Endothelial cell of umbilical vein (primary cell): Measurements from ENCODE around the gene AGA. TPM values are rescaled to one million over a fixed set of nuclear protein-coding genes. Genes with fewer than 3 reads are reported as not detected.

Experiments
- BruUV-seq: library from RNA; stranded (reverse); fragments of 400-500 nt; replicated peaks from 2 replicates; lab custom pipeline; 2021; lab: Mats Ljungman, UMichigan
- CTCF ChIA-PET: fragments of 300-600, 350-600 bp; sonication (Branson Sonifier 250); formaldehyde crosslinking; loops from one replicate; lab custom pipeline; 2021; ENCODE audit warnings: antibody characterized with exemption, inconsistent platforms; lab: Charles Lee
- POLR2A ChIA-PET: fragments of 300-600, 350-600 bp; sonication (Branson Sonifier 250); formaldehyde crosslinking; loops from one replicate; lab custom pipeline; 2021; ENCODE audit warnings: antibody characterized with exemption, inconsistent platforms; lab: Charles Lee
- DNase-seq: peaks from one replicate; pipeline ENCODE4 v3.0.0-alpha.2; 2011; ENCODE audit warnings: low read depth, low spot score
- FAIRE-seq: peaks from 2 replicates; lab custom pipeline; 2011; peaks lifted over from hg19 to GRCh38; lab: Jason Lieb, UNC
- H2AFZ ChIP-seq: 2 replicates; pipeline ENCODE4 v1.6.0; 2012; ENCODE audit warnings: low read depth, low read length, control low read depth, inconsistent platforms
- H3K27ac ChIP-seq: 2 replicates; pipeline ENCODE4 v1.5.1; 2011; ENCODE audit warnings: low read depth, mild to moderate bottlenecking, control low read depth, low read length, moderate library complexity; ENCODE audit not compliant: insufficient read depth
- H3K27me3 ChIP-seq, 2 experiments: 2 replicates each; pipeline versions ENCODE4 v1.6.0 to v1.6.1; 2011; ENCODE audit warnings: low read length in 2 of 2, mixed read lengths in 1 of 2; ENCODE audit not compliant: control insufficient read depth in 2 of 2, insufficient read depth in 2 of 2
- H3K36me3 ChIP-seq, 2 experiments: 2 replicates in 1 of 2; 3 replicates in 1 of 2; pipeline ENCODE4 v1.5.1; 2011; ENCODE audit warnings: low read length in 2 of 2, mild to moderate bottlenecking in 1 of 2, moderate library complexity in 1 of 2; ENCODE audit not compliant: control insufficient read depth in 2 of 2, insufficient read depth in 2 of 2; ENCODE audit errors: extremely low read depth in 1 of 2
- H3K4me1 ChIP-seq: 3 replicates; pipeline ENCODE4 v1.5.1; 2011; ENCODE audit warnings: mild to moderate bottlenecking, low read length; ENCODE audit not compliant: control insufficient read depth, insufficient read depth; ENCODE audit errors: extremely low read depth
- H3K4me2 ChIP-seq: 2 replicates; pipeline ENCODE4 v1.6.1; 2011; ENCODE audit warnings: low read length, control low read depth, mixed read lengths; ENCODE audit not compliant: insufficient read depth
- H3K4me3 ChIP-seq, 3 experiments: fragments of 200-600 bp in 1 of 3; sonication (generic), shearing (Covaris generic) in 1 of 3; replicated peaks in 1 of 3; 2 replicates each; pipeline ENCODE4 v1.5.1; 2011 to 2016; ENCODE audit warnings: control low read depth in 3 of 3, low read length in 3 of 3, mild to moderate bottlenecking in 2 of 3, inconsistent platforms in 1 of 3, low read depth in 1 of 3, moderate library complexity in 1 of 3; ENCODE audit not compliant: insufficient read depth in 1 of 3
- H3K79me2 ChIP-seq: 2 replicates; pipeline ENCODE4 v1.6.0; 2012; ENCODE audit warnings: low read length, inconsistent platforms; ENCODE audit not compliant: control insufficient read depth, insufficient read depth
- H3K9ac ChIP-seq: replicated peaks from 2 replicates; pipeline ENCODE3; 2011; ENCODE audit warnings: low read length, control low read depth; ENCODE audit not compliant: insufficient read depth; ENCODE audit errors: extremely low read depth
- H3K9me1 ChIP-seq: replicated peaks from 3 replicates; pipeline ENCODE4 v1.6.0; 2011; ENCODE audit warnings: mild to moderate bottlenecking, low read length; ENCODE audit not compliant: control insufficient read depth, insufficient read depth; ENCODE audit errors: extremely low read depth
- H3K9me3 ChIP-seq: replicated peaks from 2 replicates; pipeline ENCODE4 v1.5.1; 2012; ENCODE audit warnings: low read length, inconsistent platforms; ENCODE audit not compliant: control insufficient read depth, insufficient read depth
- H4K20me1 ChIP-seq: replicated peaks from 2 replicates; pipeline ENCODE3; 2011; ENCODE audit warnings: mild to moderate bottlenecking, low read length; ENCODE audit not compliant: control insufficient read depth, insufficient read depth; ENCODE audit errors: extremely low read depth
- CTCF ChIP-seq, 2 donors: IDR thresholded peaks; 1 replicate in 1 of 2; 2 replicates in 1 of 2; pipeline ENCODE4 v1.5.1; 2011; ENCODE audit warnings: low read length in 2 of 2, mild to moderate bottlenecking in 2 of 2, moderate library complexity in 2 of 2, control low read depth in 1 of 2, inconsistent platforms in 1 of 2, low read depth in 1 of 2; ENCODE audit not compliant: insufficient read depth in 1 of 2; ENCODE audit errors: extremely low read depth in 1 of 2
- EZH2 ChIP-seq: IDR thresholded peaks from 2 replicates; pipeline ENCODE4 v1.6.1; 2012; ENCODE audit warnings: borderline replicate concordance, low read depth, mild to moderate bottlenecking, moderate library complexity, low read length, inconsistent platforms; ENCODE audit not compliant: severe bottlenecking
- FOS ChIP-seq: IDR thresholded peaks from 2 replicates; pipeline ENCODE4 v1.6.1; 2011; ENCODE audit warnings: mild to moderate bottlenecking, low read length, moderate library complexity, borderline replicate concordance; ENCODE audit not compliant: insufficient read depth
- GATA2 ChIP-seq: IDR thresholded peaks from 2 replicates; pipeline ENCODE4 v1.7.0; 2011; ENCODE audit warnings: low read depth, mild to moderate bottlenecking, moderate library complexity, mixed read lengths, low read length; ENCODE audit not compliant: insufficient read length, insufficient read depth
- JUN ChIP-seq: IDR thresholded peaks from 2 replicates; pipeline ENCODE4 v1.6.1; 2011; ENCODE audit warnings: borderline replicate concordance, low read depth; ENCODE audit not compliant: insufficient read length, insufficient read depth
- MAX ChIP-seq: IDR thresholded peaks from 2 replicates; pipeline ENCODE4 v1.6.1; 2011; ENCODE audit not compliant: insufficient read depth, insufficient read length
- MYC ChIP-seq: IDR thresholded peaks from one replicate; pipeline ENCODE4 v1.6.1; 2011; ENCODE audit warnings: mild to moderate bottlenecking, low read depth, low read length
- POLR2A ChIP-seq: IDR thresholded peaks from 2 replicates; pipeline ENCODE4 v1.6.1; 2012; ENCODE audit warnings: low read depth, mild to moderate bottlenecking, control low read depth, low read length
- POLR2AphosphoS5 ChIP-seq: IDR thresholded peaks from 2 replicates; pipeline ENCODE4 v1.6.1; 2012; ENCODE audit warnings: low read depth, mild to moderate bottlenecking, control low read depth, low read length, moderate library complexity; ENCODE audit not compliant: insufficient read depth
- dilution Hi-C: fragments of 300-500 bp; cut with MboI; formaldehyde crosslinking; loops from one replicate; pipeline ENCODE4 v1.15.0; 2019; ENCODE audit warnings: low sequenced_read_pairs; ENCODE audit not compliant: extremely low pct_ligation_motif_present
- intact Hi-C: fragments of 100-400 bp; cut with micrococcal nuclease; formaldehyde crosslinking; loops from one replicate; pipeline ENCODE4 v1.10.0; 2022
- polyA plus RNA-seq, 4 experiments: library from polyadenylated mRNA; depleted of rRNA in 3 of 4; stranded (reverse) in 3 of 4; unstranded in 1 of 4; fragments of >200 nt; gene quantifications; 2 replicates each; pipeline versions ENCODE4 v1.2.1 to v1.2.3, GENCODE V29; 2011 to 2012; ENCODE audit warnings: missing spikeins in 1 of 4
- total RNA-seq: library from RNA; stranded (reverse); gene quantifications from 2 replicates; pipeline ENCODE4 v1.2.3, GENCODE V29; 2021

The AGA gene
- total and polyA plus RNA-seq, 2 donors (not counting 3 experiments of a cell fraction or from before 2014, with no cell fraction given): 14.1 to 16.9 TPM

GRCh38 chr4:177411996-177412395 is 30.2 kb downstream of the AGA start:
- BruUV-seq: no TSS peak

More at GRCh38 chr4:177411996-177412395, 30.2 kb downstream of the AGA start:
- Histone ChIP-seq H3K27ac (no peak overlapping the region), H3K4me3 (no peak overlapping the region), H3K27me3 (no peaks in the 10 kb centered on the region), H3K36me3 (no peaks in the 10 kb centered on the region), H3K9me3 (no peaks in the 10 kb centered on the region), H3K9me1 (no peaks in the 10 kb centered on the region), H3K79me2 (no peaks in the 10 kb centered on the region), H3K9ac (no peak overlapping the region), H4K20me1 (no peaks in the 10 kb centered on the region), H3K4me2 (no peak overlapping the region), H2AFZ (no peak overlapping the region), H3K4me1 (no peaks in the 10 kb centered on the region)
- FAIRE-seq (no peak), DNase-seq (no peak)
- intact Hi-C loops: no loop called here
- CTCF ChIA-PET: no interaction called here
- no peak for TF ChIP-seq CTCF (IDR thresholded peaks at IDR 0.05; ENCODE audit: extremely low read depth in 1 of 2, insufficient read depth in 1 of 2, low read depth in 1 of 2, low read length in 2 of 2)
- TF ChIP-seq FOS: no peak
- no peak for TF ChIP-seq MAX
- no peak for TF ChIP-seq POLR2AphosphoS5
- TF ChIP-seq GATA2: no peak
- no peak for TF ChIP-seq JUN
- no peak for TF ChIP-seq POLR2A
- no peak for TF ChIP-seq EZH2
- TF ChIP-seq MYC: no peak
- dilution Hi-C loops: no loop called here
- POLR2A ChIA-PET: no interaction called here
